H9 (cell line): Measurements from ENCODE around the gene CPT1C. TPM values are rescaled to one million over a fixed set of nuclear protein-coding genes. Genes with fewer than 3 reads are reported as not detected.

Experiments
- DNase-seq: peaks from one replicate; pipeline ENCODE4 v3.0.0-alpha.2; 2017
- H2AFZ ChIP-seq: one replicate; pipeline ENCODE4 v1.6.1; 2013; ENCODE audit warnings: mild to moderate bottlenecking, low read length, control low read depth, moderate library complexity
- H2AK5ac ChIP-seq: 2 replicates; pipeline ENCODE4 v1.6.1; 2013; ENCODE audit warnings: low read length, control low read depth, mixed read lengths; ENCODE audit not compliant: insufficient read length
- H2BK120ac ChIP-seq: one replicate; pipeline ENCODE4 v1.6.1; 2013; ENCODE audit warnings: low read depth, mild to moderate bottlenecking, low read length, control low read depth, inconsistent platforms; ENCODE audit not compliant: poor library complexity, severe bottlenecking
- H2BK12ac ChIP-seq: 2 replicates; pipeline ENCODE4 v1.6.1; 2013; ENCODE audit warnings: low read length, control low read depth, mixed read lengths, low read depth; ENCODE audit not compliant: insufficient read length
- H2BK15ac ChIP-seq: 2 replicates; pipeline ENCODE4 v1.6.1; 2013; ENCODE audit warnings: low read depth, low read length, control low read depth
- H2BK20ac ChIP-seq: one replicate; pipeline ENCODE4 v1.6.1; 2013; ENCODE audit warnings: low read depth, mild to moderate bottlenecking, low read length, control low read depth, inconsistent platforms; ENCODE audit not compliant: poor library complexity, severe bottlenecking
- H2BK5ac ChIP-seq: 2 replicates; pipeline ENCODE4 v1.6.1; 2013; ENCODE audit warnings: low read length, control low read depth, mixed read lengths; ENCODE audit not compliant: insufficient read length
- H3K14ac ChIP-seq: 2 replicates; pipeline ENCODE4 v1.6.1; 2013; ENCODE audit warnings: low read length, control low read depth; ENCODE audit not compliant: insufficient read depth
- H3K18ac ChIP-seq: 2 replicates; pipeline ENCODE4 v1.6.1; 2013; ENCODE audit warnings: low read depth, mild to moderate bottlenecking, mixed read lengths, low read length, control low read depth; ENCODE audit not compliant: insufficient read length
- H3K23ac ChIP-seq: 2 replicates; pipeline ENCODE4 v1.6.1; 2013; ENCODE audit warnings: low read length, control low read depth, mixed read lengths, low read depth; ENCODE audit not compliant: insufficient read length
- H3K23me2 ChIP-seq: 2 replicates; pipeline ENCODE4 v1.6.1; 2013; ENCODE audit warnings: low read depth, mild to moderate bottlenecking, mixed read lengths, low read length, control low read depth; ENCODE audit not compliant: insufficient read length, poor library complexity, severe bottlenecking
- H3K27ac ChIP-seq: 2 replicates; pipeline ENCODE4 v1.5.1; 2013; ENCODE audit warnings: low read length, control low read depth, mixed read lengths, low read depth; ENCODE audit not compliant: insufficient read length
- H3K27me3 ChIP-seq: 2 replicates; pipeline ENCODE4 v1.6.1; 2013; ENCODE audit warnings: low read length, control low read depth, inconsistent platforms; ENCODE audit not compliant: insufficient read depth
- H3K4ac ChIP-seq: 2 replicates; pipeline ENCODE4 v1.6.1; 2013; ENCODE audit warnings: low read depth, mild to moderate bottlenecking, control low read depth, inconsistent platforms, low read length, moderate library complexity
- H3K4me1 ChIP-seq: 2 replicates; pipeline ENCODE4 v1.6.1; 2013; ENCODE audit warnings: low read length, control low read depth, inconsistent platforms; ENCODE audit not compliant: insufficient read depth
- H3K4me2 ChIP-seq: 2 replicates; pipeline ENCODE4 v1.6.1; 2013; ENCODE audit warnings: low read length, control low read depth, mixed read lengths; ENCODE audit not compliant: insufficient read length, insufficient read depth
- H3K56ac ChIP-seq: 2 replicates; pipeline ENCODE4 v1.6.1; 2013; ENCODE audit warnings: low read depth, mild to moderate bottlenecking, mixed read lengths, low read length, control low read depth; ENCODE audit not compliant: insufficient read length
- H3K79me1 ChIP-seq: 2 replicates; pipeline ENCODE4 v1.6.1; 2013; ENCODE audit warnings: low read depth, mild to moderate bottlenecking, moderate library complexity, low read length, control low read depth, inconsistent platforms; ENCODE audit not compliant: insufficient read depth, poor library complexity, severe bottlenecking
- H3K79me2 ChIP-seq: 2 replicates; pipeline ENCODE4 v1.6.1; 2013; ENCODE audit warnings: low read length, control low read depth, inconsistent platforms; ENCODE audit not compliant: insufficient read depth
- H3K9ac ChIP-seq: 2 replicates; pipeline ENCODE4 v1.6.1; 2013; ENCODE audit warnings: low read length, control low read depth, mixed read lengths; ENCODE audit not compliant: insufficient read length; ENCODE audit errors: extremely low read depth
- H3K9me3 ChIP-seq: one replicate; pipeline ENCODE4 v1.6.1; 2013; ENCODE audit warnings: low read depth, low read length, inconsistent platforms; ENCODE audit not compliant: control insufficient read depth
- H3T11ph ChIP-seq: one replicate; pipeline ENCODE4 v1.6.1; 2013; ENCODE audit warnings: mild to moderate bottlenecking, low read length, control low read depth, inconsistent platforms
- H4K20me1 ChIP-seq: one replicate; pipeline ENCODE4 v1.6.1; 2013; ENCODE audit not compliant: control insufficient read depth, insufficient read length, insufficient read depth
- H4K5ac ChIP-seq: 2 replicates; pipeline ENCODE4 v1.6.1; 2013; ENCODE audit warnings: low read depth, mild to moderate bottlenecking, mixed read lengths, low read length, control low read depth; ENCODE audit not compliant: insufficient read length
- H4K8ac ChIP-seq: replicated peaks from 2 replicates; pipeline ENCODE4 v1.6.1; 2013; ENCODE audit warnings: low read length, control low read depth, mixed read lengths, low read depth; ENCODE audit not compliant: insufficient read length
- H4K91ac ChIP-seq: 2 replicates; pipeline ENCODE4 v1.6.1; 2013; ENCODE audit warnings: low read depth, mild to moderate bottlenecking, moderate library complexity, mixed read lengths, low read length, control low read depth; ENCODE audit not compliant: insufficient read length
- H3K27ac Mint-ChIP-seq, 3 experiments: 2 replicates in 2 of 3; 3 replicates in 1 of 3; pipeline ENCODE4 v1.8.0; 2020 to 2021; ENCODE audit warnings: mixed read lengths in 3 of 3, mild to moderate bottlenecking in 1 of 3, moderate library complexity in 1 of 3
- H3K27me3 Mint-ChIP-seq: 2 replicates; pipeline ENCODE4 v1.8.0; 2021; ENCODE audit warnings: low read depth, mild to moderate bottlenecking, moderate library complexity, mixed read lengths
- H3K36me3 Mint-ChIP-seq, 3 experiments: 2 replicates in 2 of 3; 3 replicates in 1 of 3; pipeline ENCODE4 v1.8.0; 2020 to 2021; ENCODE audit warnings: low read depth in 3 of 3, mixed read lengths in 3 of 3; ENCODE audit not compliant: insufficient read depth in 1 of 3
- H3K4me1 Mint-ChIP-seq, 2 experiments: 2 replicates each; pipeline ENCODE4 v1.8.0; 2020; ENCODE audit warnings: mixed read lengths in 2 of 2
- H3K4me3 Mint-ChIP-seq, 2 experiments: 2 replicates in 1 of 2; 3 replicates in 1 of 2; pipeline ENCODE4 v1.8.0; 2020 to 2021; ENCODE audit warnings: mild to moderate bottlenecking in 2 of 2, mixed read lengths in 2 of 2, moderate library complexity in 1 of 2
- H3K9me3 Mint-ChIP-seq, 2 experiments: 2 replicates in 1 of 2; 3 replicates in 1 of 2; pipeline ENCODE4 v1.8.0; 2020; ENCODE audit warnings: mild to moderate bottlenecking in 2 of 2, mixed read lengths in 2 of 2, moderate library complexity in 1 of 2
- CTCF ChIP-seq: fragments of 200-600 bp; sonication (generic); conservative IDR thresholded peaks from 3 replicates; pipeline ENCODE4 v1.8.0; 2021; ENCODE audit warnings: antibody characterized with exemption, mild to moderate bottlenecking
- WGBS: extraction: QIAGEN DNeasy Blood & Tissue Kit; methylation state at CpG from one replicate; pipeline ENCODE4 v1.1.7; 2013; ENCODE audit warnings: missing lambda C conversion rate, low lambda C conversion rate, mixed read lengths; ENCODE audit not compliant: insufficient read length; ENCODE audit errors: extremely low coverage; 5-methylcytosine and 5-hydroxymethylcytosine counted together
- total RNA-seq: library from RNA; stranded (reverse); gene quantifications from 2 replicates; pipeline ENCODE4 v1.2.1, GENCODE V29; 2021

Gene CPT1C
- total RNA-seq, 1 experiment from 2014 or later, result 74.6 TPM

DNA sequence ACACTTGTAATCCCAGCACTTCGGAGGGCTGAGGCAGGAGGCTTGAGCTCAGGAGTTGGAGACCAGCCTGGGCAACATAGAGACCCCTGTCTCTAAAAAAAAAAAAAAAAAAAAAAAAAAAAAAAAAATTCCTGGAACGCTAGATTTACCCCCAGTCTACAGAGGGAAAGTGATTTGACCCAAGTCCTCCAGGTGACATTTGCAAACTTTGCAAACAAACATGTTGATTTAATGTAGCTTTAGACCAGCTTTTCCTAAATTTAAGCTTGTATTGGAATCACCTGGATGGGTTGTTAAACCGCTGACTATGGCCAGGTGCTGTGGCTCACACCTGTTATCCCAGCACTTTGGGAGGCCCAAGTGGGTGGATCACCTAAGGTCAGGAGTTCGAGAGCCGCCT lies 8.4 kb downstream of the CPT1C start:
- H3K4ac ChIP-seq, result no peak overlapping the region
- no peak overlapping the region for H3K27ac ChIP-seq
- no peak overlapping the region for H2BK5ac ChIP-seq
- H3K27me3 ChIP-seq, result no peaks in the 10 kb centered on the region
- no peak overlapping the region for H4K8ac ChIP-seq
- H4K91ac ChIP-seq, result no peak overlapping the region
- H3K14ac ChIP-seq, result no peak overlapping the region
- no peak overlapping the region for H3K18ac ChIP-seq
- Mint-ChIP-seq H3K27me3 (no peaks in the 10 kb centered on the region; the same call in 1 of the 2 replicates), H3K4me3 (peak overlapping the region in 1 of 2 experiments; percentile 66; a peak in 1 of 5 replicates), H3K36me3 (peaks cover 16 to 36% (median 30%) of the 10 kb centered on the region in 3 experiments), H3K9me3 (no peaks in the 10 kb centered on the region), H3K4me1 (no peaks in the 10 kb centered on the region), H3K27ac (no peak overlapping the region; a peak in 1 of 7 replicates)
- no peak overlapping the region for H3K56ac ChIP-seq
- no peak overlapping the region for H2AFZ ChIP-seq
- no peaks in the 10 kb centered on the region for H4K20me1 ChIP-seq
- no peak overlapping the region for H3T11ph ChIP-seq
- H3K23ac ChIP-seq, result no peak overlapping the region
- H2BK12ac ChIP-seq, result no peak overlapping the region
- no CpG with 5 or more reads among the region's 5 CpGs for WGBS
- no peak overlapping the region for H2AK5ac ChIP-seq
- H2BK20ac ChIP-seq, result no peak overlapping the region
- no peaks in the 10 kb centered on the region for H3K79me1 ChIP-seq
- no peaks in the 10 kb centered on the region for H3K9me3 ChIP-seq
- no peak for TF ChIP-seq CTCF
- no peaks in the 10 kb centered on the region for H3K23me2 ChIP-seq
- H4K5ac ChIP-seq, result no peak overlapping the region
- H2BK15ac ChIP-seq, result no peak overlapping the region
- H3K4me2 ChIP-seq, result no peak overlapping the region
- H3K4me1 ChIP-seq, result no peaks in the 10 kb centered on the region
- H3K79me2 ChIP-seq, result no peaks in the 10 kb centered on the region
- no peak overlapping the region for H3K9ac ChIP-seq
- no peak overlapping the region for H2BK120ac ChIP-seq
- DNase-seq, result no peak
